DMS153 treated with DMSO at 0.1 percent for 48 hours (cell line): ENCODE results near the gene GPX3.

Experiments used
- DNase-seq: peaks from one replicate; lab custom pipeline; 2025; ENCODE audit not compliant: unreplicated experiment; lab: John Stamatoyannopoulos, UW

Gene GPX3

GRCh38 chr5:151012862-151013261 is 7.5 kb upstream of the GPX3 start:
- DNase-seq: no peak

- no peak for DNase-seq
Measured at GRCh38 chr5:151014680-151015343, 5.6 kb upstream of the GPX3 start.

- no peak for DNase-seq
Measured at GRCh38 chr5:151015974-151016587, 4.3 kb upstream of the GPX3 start.

GRCh38 chr5:151016700-151017099 is 3.7 kb upstream of the GPX3 start:
- no peak for DNase-seq

- no peak for DNase-seq
Measured at GRCh38 chr5:151017897-151018296, 2.5 kb upstream of the GPX3 start.

GRCh38 chr5:151018846-151019245 is 1.5 kb upstream of the GPX3 start:
- no peak for DNase-seq

GRCh38 chr5:151019331-151019730 is 1.1 kb upstream of the GPX3 start:
- DNase-seq: no peak

GRCh38 chr5:151021746-151022145 is 1.4 kb downstream of the GPX3 start:
- DNase-seq: no peak

GRCh38 chr5:151022511-151023018 is 2.2 kb downstream of the GPX3 start:
- DNase-seq: no peak

- DNase-seq: no peak
Measured at GRCh38 chr5:151023047-151023615, 2.7 kb downstream of the GPX3 start.

- DNase-seq: no peak
Measured at GRCh38 chr5:151023651-151024050, 3.3 kb downstream of the GPX3 start.

- DNase-seq: no peak
Measured at GRCh38 chr5:151024440-151025249, 4.3 kb downstream of the GPX3 start.

- DNase-seq: no peak
Measured at GRCh38 chr5:151025250-151025606, 4.8 kb downstream of the GPX3 start.

- no peak for DNase-seq
Measured at GRCh38 chr5:151026088-151026487, 5.7 kb downstream of the GPX3 start.

- DNase-seq: no peak
Measured at GRCh38 chr5:151026679-151027078, 6.3 kb downstream of the GPX3 start.

- DNase-seq: no peak
Measured at GRCh38 chr5:151027961-151028479, 7.6 kb downstream of the GPX3 start.

- no peak for DNase-seq
Measured at GRCh38 chr5:151028717-151029116, 8.3 kb downstream of the GPX3 start.

- DNase-seq: no peak
Measured at GRCh38 chr5:151029179-151030055, 9.0 kb downstream of the GPX3 start.

GRCh38 chr5:151030056-151030336 is 9.6 kb downstream of the GPX3 start:
- DNase-seq: no peak

GRCh38 chr5:151030379-151030778 is 10.0 kb downstream of the GPX3 start:
- DNase-seq: no peak

GRCh38 chr5:151031554-151031953 is 11.2 kb downstream of the GPX3 start:
- no peak for DNase-seq
